Measurements from ENCODE around the gene PIGC.

PIGC gene

DNA sequence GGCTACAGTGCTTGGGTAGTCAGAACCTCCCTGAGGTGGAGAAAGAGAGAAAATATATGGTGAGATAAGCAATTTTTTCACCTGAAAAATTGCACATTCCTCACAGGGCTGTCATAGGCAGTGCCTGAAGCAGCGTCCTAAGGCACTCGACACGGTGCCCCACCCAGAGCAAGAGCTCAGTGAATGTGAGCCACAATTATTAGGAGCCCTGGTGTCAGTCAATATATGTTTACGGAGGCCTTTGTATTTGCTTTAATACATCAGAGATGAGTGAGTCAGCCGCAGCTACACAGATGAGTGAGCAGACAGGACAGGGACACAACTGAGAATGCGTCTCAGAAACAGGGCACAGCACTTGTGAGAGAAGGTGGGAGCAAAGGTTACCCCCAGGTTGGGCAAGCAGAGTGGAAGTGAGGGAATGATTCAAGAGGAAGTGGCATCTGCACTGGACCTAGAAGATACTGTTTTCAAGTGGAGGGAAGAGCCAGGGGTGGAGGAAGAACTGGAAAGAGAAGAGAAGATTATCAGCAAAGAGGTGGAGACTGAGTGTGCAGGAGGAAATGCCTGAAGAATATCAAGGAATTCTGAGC, 5.2 kb upstream of the PIGC start:
- no CpG with 5 or more reads among the region's 6 CpGs for WGBS, 2 donors (ENCODE audit: extremely low coverage in 2 of 2, insufficient read length in 2 of 2, insufficient replicate concordance in 1 of 2)
- Histone ChIP-seq H3K4me2 (ENCODE audit: insufficient read depth, low read length, poor library complexity, severe bottlenecking) (no peak overlapping the region), H2AK5ac (ENCODE audit: low read depth, low read length) (no peak overlapping the region), H2BK12ac (ENCODE audit: low read length) (no peak overlapping the region), H3K9me3 (replicated peaks in 1 of 2; ENCODE audit: control insufficient read depth in 2 of 2, insufficient read depth in 1 of 2, low read depth in 1 of 2, low read length in 2 of 2) (no peaks in the 10 kb centered on the region), H2AFZ (ENCODE audit: low read length) (peak overlapping the region; percentile 83), H3K4ac (ENCODE audit: low read length) (no peak overlapping the region), H3K36me3 (replicated peaks in 1 of 2; ENCODE audit: control insufficient read depth in 2 of 2, insufficient read depth in 2 of 2, low read length in 2 of 2) (no peaks in the 10 kb centered on the region), H2BK5ac (ENCODE audit: low read length) (no peak overlapping the region), H2BK120ac (ENCODE audit: low read depth, low read length) (no peak overlapping the region), H2BK15ac (ENCODE audit: low read length) (peak overlapping the region; percentile 4), H3K27ac (replicated peaks; ENCODE audit: low read length) (no peak overlapping the region), H4K91ac (ENCODE audit: low read depth, low read length, poor library complexity) (no peak overlapping the region), H3K79me1 (ENCODE audit: low read depth, low read length) (no peaks in the 10 kb centered on the region), H3K9ac (ENCODE audit: low read depth, low read length, poor library complexity) (no peak overlapping the region), H3K27me3 (ENCODE audit: control insufficient read depth in 3 of 3, insufficient read depth in 3 of 3, low read depth in 1 of 3, low read length in 3 of 3) (peaks cover 0 to 4% (median 0%) of the 10 kb centered on the region in 3 experiments), H3K18ac (ENCODE audit: low read length) (no peak overlapping the region), H3K4me3 (ENCODE audit: low read length in 2 of 2) (no peak overlapping the region), H3K14ac (ENCODE audit: low read length) (no peak overlapping the region), H3K4me1 (ENCODE audit: control insufficient read depth in 2 of 2, insufficient read depth in 1 of 2, low read depth in 1 of 2, low read length in 2 of 2) (peaks cover 10 to 19% of the 10 kb centered on the region in 2 donors), H4K8ac (ENCODE audit: low read depth, low read length) (no peak overlapping the region), H3K23ac (ENCODE audit: low read depth, low read length, poor library complexity) (no peak overlapping the region)
- no peak for DNase-seq (ENCODE audit: low spot score)

DNA sequence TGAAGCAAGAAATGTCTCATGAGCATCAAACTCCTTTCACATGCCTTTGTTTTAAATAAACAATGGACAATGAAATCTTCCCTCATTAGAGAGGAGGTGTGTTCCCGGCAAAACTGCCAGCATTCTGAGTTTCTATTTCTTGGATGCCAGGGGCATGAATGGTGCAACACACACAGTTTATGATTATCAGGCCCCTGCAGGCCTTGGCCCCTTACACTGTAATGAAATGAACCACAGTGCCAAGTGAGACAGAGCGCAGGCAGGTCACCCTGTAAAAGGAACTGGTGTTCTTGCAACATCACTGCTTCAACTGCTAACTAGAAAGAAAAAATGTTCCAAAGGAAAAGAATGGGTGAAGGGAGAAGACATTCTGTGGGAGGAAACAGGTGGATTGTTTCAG, 3.8 kb upstream of the PIGC start:
- no peak overlapping the region for H2BK12ac ChIP-seq (ENCODE audit: low read length)
- no peak overlapping the region for H4K8ac ChIP-seq (ENCODE audit: low read depth, low read length)
- H3K9me3 ChIP-seq (replicated peaks in 1 of 2; ENCODE audit: control insufficient read depth in 2 of 2, insufficient read depth in 1 of 2, low read depth in 1 of 2, low read length in 2 of 2), result no peaks in the 10 kb centered on the region
- no peak overlapping the region for H2AFZ ChIP-seq (ENCODE audit: low read length)
- no CpG with 5 or more reads among the region's 2 CpGs for WGBS, 2 donors (ENCODE audit: extremely low coverage in 2 of 2, insufficient read length in 2 of 2, insufficient replicate concordance in 1 of 2)
- H3K9ac ChIP-seq (ENCODE audit: low read depth, low read length, poor library complexity), result no peak overlapping the region
- H4K91ac ChIP-seq (ENCODE audit: low read depth, low read length, poor library complexity), result no peak overlapping the region
- no peak overlapping the region for H2AK5ac ChIP-seq (ENCODE audit: low read depth, low read length)
- H3K14ac ChIP-seq (ENCODE audit: low read length), result no peak overlapping the region
- no peak overlapping the region for H3K4me3 ChIP-seq (ENCODE audit: low read length in 2 of 2)
- no peak overlapping the region for H3K4ac ChIP-seq (ENCODE audit: low read length)
- H3K27me3 ChIP-seq (ENCODE audit: control insufficient read depth in 3 of 3, insufficient read depth in 3 of 3, low read depth in 1 of 3, low read length in 3 of 3), result peaks cover 0 to 4% (median 0%) of the 10 kb centered on the region in 3 experiments
- H2BK5ac ChIP-seq (ENCODE audit: low read length), result no peak overlapping the region
- no peak overlapping the region for H3K23ac ChIP-seq (ENCODE audit: low read depth, low read length, poor library complexity)
- no peak overlapping the region for H3K27ac ChIP-seq (replicated peaks; ENCODE audit: low read length)
- H3K4me1 ChIP-seq (ENCODE audit: control insufficient read depth in 2 of 2, insufficient read depth in 1 of 2, low read depth in 1 of 2, low read length in 2 of 2), result peaks cover 5 to 16% of the 10 kb centered on the region in 2 donors
- H3K79me1 ChIP-seq (ENCODE audit: low read depth, low read length), result no peaks in the 10 kb centered on the region
- peaks cover 0 to under 1% of the 10 kb centered on the region in 2 donors for H3K36me3 ChIP-seq (replicated peaks in 1 of 2; ENCODE audit: control insufficient read depth in 2 of 2, insufficient read depth in 2 of 2, low read length in 2 of 2)
- H3K4me2 ChIP-seq (ENCODE audit: insufficient read depth, low read length, poor library complexity, severe bottlenecking), result no peak overlapping the region
- no peak overlapping the region for H3K18ac ChIP-seq (ENCODE audit: low read length)
- H2BK120ac ChIP-seq (ENCODE audit: low read depth, low read length), result no peak overlapping the region
- no peak for DNase-seq (ENCODE audit: low spot score)
- no peak overlapping the region for H2BK15ac ChIP-seq (ENCODE audit: low read length)

DNA sequence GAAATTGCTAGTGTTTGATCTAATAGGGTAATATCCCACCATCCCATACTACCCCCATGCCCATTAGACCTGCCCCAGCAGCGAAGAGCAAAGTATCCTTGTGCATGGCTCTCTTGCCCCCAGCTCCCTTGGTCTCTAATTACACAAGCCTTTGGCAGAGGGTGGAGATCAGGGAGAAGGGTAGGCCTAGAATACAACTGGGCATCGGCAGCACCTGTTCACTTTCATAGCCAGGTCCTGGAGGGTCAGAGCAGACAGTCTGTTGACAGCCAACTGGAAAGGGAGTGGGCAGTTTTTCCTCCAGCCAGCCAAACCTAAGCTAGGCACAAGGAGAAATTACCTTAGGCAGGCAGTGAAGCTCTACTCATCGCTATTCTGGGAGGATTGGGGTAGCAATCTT, 2.7 kb upstream of the PIGC start:
- H2AFZ ChIP-seq (ENCODE audit: low read length), result no peak overlapping the region
- H3K18ac ChIP-seq (ENCODE audit: low read length), result no peak overlapping the region
- no peak overlapping the region for H3K9ac ChIP-seq (ENCODE audit: low read depth, low read length, poor library complexity)
- peaks cover 3 to 12% of the 10 kb centered on the region in 2 donors for H3K36me3 ChIP-seq (replicated peaks in 1 of 2; ENCODE audit: control insufficient read depth in 2 of 2, insufficient read depth in 2 of 2, low read length in 2 of 2)
- no peak overlapping the region for H2BK12ac ChIP-seq (ENCODE audit: low read length)
- H3K4me1 ChIP-seq (ENCODE audit: control insufficient read depth in 2 of 2, insufficient read depth in 1 of 2, low read depth in 1 of 2, low read length in 2 of 2), result peaks cover 0 to 12% of the 10 kb centered on the region in 2 donors
- H2BK15ac ChIP-seq (ENCODE audit: low read length), result no peak overlapping the region
- no peak overlapping the region for H3K4me2 ChIP-seq (ENCODE audit: insufficient read depth, low read length, poor library complexity, severe bottlenecking)
- H3K9me3 ChIP-seq (replicated peaks in 1 of 2; ENCODE audit: control insufficient read depth in 2 of 2, insufficient read depth in 1 of 2, low read depth in 1 of 2, low read length in 2 of 2), result no peaks in the 10 kb centered on the region
- H3K23ac ChIP-seq (ENCODE audit: low read depth, low read length, poor library complexity), result no peak overlapping the region
- DNase-seq (ENCODE audit: low spot score), result no peak
- H3K4me3 ChIP-seq (ENCODE audit: low read length in 2 of 2), result no peak overlapping the region
- no peaks in the 10 kb centered on the region for H3K79me1 ChIP-seq (ENCODE audit: low read depth, low read length)
- H2AK5ac ChIP-seq (ENCODE audit: low read depth, low read length), result no peak overlapping the region
- H4K8ac ChIP-seq (ENCODE audit: low read depth, low read length), result no peak overlapping the region
- WGBS, 2 donors (ENCODE audit: extremely low coverage in 2 of 2, insufficient read length in 2 of 2, insufficient replicate concordance in 1 of 2), result no CpG with 5 or more reads among the region's 3 CpGs
- no peak overlapping the region for H4K91ac ChIP-seq (ENCODE audit: low read depth, low read length, poor library complexity)
- peaks cover 0 to 4% (median 0%) of the 10 kb centered on the region in 3 experiments for H3K27me3 ChIP-seq (ENCODE audit: control insufficient read depth in 3 of 3, insufficient read depth in 3 of 3, low read depth in 1 of 3, low read length in 3 of 3)
- H3K4ac ChIP-seq (ENCODE audit: low read length), result no peak overlapping the region
- H3K14ac ChIP-seq (ENCODE audit: low read length), result no peak overlapping the region
- no peak overlapping the region for H2BK120ac ChIP-seq (ENCODE audit: low read depth, low read length)
- H2BK5ac ChIP-seq (ENCODE audit: low read length), result no peak overlapping the region
- no peak overlapping the region for H3K27ac ChIP-seq (replicated peaks; ENCODE audit: low read length)

DNA sequence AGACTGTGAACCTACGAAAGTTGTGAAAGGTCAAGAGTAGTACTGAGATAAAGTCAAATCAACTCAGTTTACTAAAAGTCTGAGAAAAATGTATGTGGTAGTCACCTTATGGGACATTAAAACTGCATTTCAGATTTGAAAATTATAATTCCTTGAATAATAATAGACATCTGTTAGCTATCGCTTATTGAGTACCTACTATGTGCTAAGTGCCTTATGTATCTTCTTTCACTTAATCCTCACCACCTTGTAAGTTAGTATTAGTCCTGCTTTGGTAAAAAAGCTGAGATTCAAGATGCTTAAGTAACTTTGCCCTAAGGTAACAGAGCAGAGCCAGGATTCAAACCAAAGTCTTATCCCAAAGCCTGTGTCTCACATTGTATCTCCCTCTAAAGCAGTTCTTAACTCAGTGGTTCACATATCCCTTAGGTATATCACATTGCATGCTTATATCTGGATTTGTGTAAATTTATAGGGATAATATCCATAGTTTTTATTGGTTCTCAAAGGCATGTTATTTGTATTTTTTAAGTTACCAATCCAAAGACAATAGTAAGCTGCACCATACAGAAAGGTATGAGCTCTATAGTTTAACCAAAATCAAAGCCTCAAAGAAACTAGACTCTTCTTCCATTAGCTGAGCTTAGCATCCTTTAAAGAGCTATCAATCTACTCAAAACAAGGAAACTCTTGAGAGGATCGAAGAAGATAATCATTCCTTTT, 865 bp downstream of the PIGC start:
- WGBS, 2 donors (ENCODE audit: extremely low coverage in 2 of 2, insufficient read length in 2 of 2, insufficient replicate concordance in 1 of 2), result no CpG with 5 or more reads among the region's 3 CpGs
- Histone ChIP-seq H3K4ac (ENCODE audit: low read length) (no peak overlapping the region), H2BK15ac (ENCODE audit: low read length) (no peak overlapping the region)

More for the DNA sequence above, 865 bp downstream of the PIGC start:
- H2BK5ac ChIP-seq (ENCODE audit: low read length), result no peak overlapping the region
- H3K23ac ChIP-seq (ENCODE audit: low read depth, low read length, poor library complexity), result no peak overlapping the region
- peak overlapping the region; percentile 73 to 95 for H3K4me3 ChIP-seq (ENCODE audit: low read length in 2 of 2)
- H3K79me1 ChIP-seq (ENCODE audit: low read depth, low read length), result no peaks in the 10 kb centered on the region
- no peak overlapping the region for H3K18ac ChIP-seq (ENCODE audit: low read length)
- H4K8ac ChIP-seq (ENCODE audit: low read depth, low read length), result no peak overlapping the region
- DNase-seq (ENCODE audit: low spot score), result no peak
- no peak overlapping the region for H3K27ac ChIP-seq (replicated peaks; ENCODE audit: low read length)
- H3K4me2 ChIP-seq (ENCODE audit: insufficient read depth, low read length, poor library complexity, severe bottlenecking), result peak overlapping the region; percentile 67
- no peak overlapping the region for H3K9ac ChIP-seq (ENCODE audit: low read depth, low read length, poor library complexity)
- H3K27me3 ChIP-seq (ENCODE audit: control insufficient read depth in 3 of 3, insufficient read depth in 3 of 3, low read depth in 1 of 3, low read length in 3 of 3), result peaks cover 0 to 4% (median 0%) of the 10 kb centered on the region in 3 experiments
- peaks cover 5 to 19% of the 10 kb centered on the region in 2 donors for H3K36me3 ChIP-seq (replicated peaks in 1 of 2; ENCODE audit: control insufficient read depth in 2 of 2, insufficient read depth in 2 of 2, low read length in 2 of 2)
- H2BK120ac ChIP-seq (ENCODE audit: low read depth, low read length), result no peak overlapping the region
- no peak overlapping the region for H4K91ac ChIP-seq (ENCODE audit: low read depth, low read length, poor library complexity)
- H2AFZ ChIP-seq (ENCODE audit: low read length), result peak overlapping the region; percentile 91
- no peak overlapping the region for H2BK12ac ChIP-seq (ENCODE audit: low read length)
- no peak overlapping the region for H3K14ac ChIP-seq (ENCODE audit: low read length)
- H3K9me3 ChIP-seq (replicated peaks in 1 of 2; ENCODE audit: control insufficient read depth in 2 of 2, insufficient read depth in 1 of 2, low read depth in 1 of 2, low read length in 2 of 2), result no peaks in the 10 kb centered on the region
- no peak overlapping the region for H2AK5ac ChIP-seq (ENCODE audit: low read depth, low read length)
- peaks cover 0 to 4% of the 10 kb centered on the region in 2 donors for H3K4me1 ChIP-seq (ENCODE audit: control insufficient read depth in 2 of 2, insufficient read depth in 1 of 2, low read depth in 1 of 2, low read length in 2 of 2)
